ENCODE results near the gene CPNE7. TPM values are rescaled to one million over a fixed set of nuclear protein-coding genes. Genes with fewer than 3 reads are reported as not detected.

CPNE7 gene
- total and polyA plus RNA-seq, 2 of the 13 experiments (the other 11 are each of a cell fraction or from before 2014, with no cell fraction given): 0.59 TPM; not detected in 1

DNA sequence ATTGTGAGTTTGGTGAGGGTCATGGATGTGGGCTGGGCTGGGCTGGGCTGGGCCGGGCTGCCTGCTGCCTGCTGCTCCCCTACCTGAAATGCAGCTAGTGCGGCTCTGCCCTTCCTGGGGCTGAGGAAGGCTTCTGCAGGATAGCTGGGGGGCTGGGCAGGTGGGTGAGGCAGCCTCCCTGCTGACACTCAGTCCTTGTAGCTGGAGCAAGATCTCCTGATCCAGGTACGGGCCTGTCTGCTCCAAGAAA lies 10.4 kb upstream of the CPNE7 start (continued):
- no peak for TF ChIP-seq ZNF749 (CRISPR knock-in tag; IDR thresholded peaks at IDR 0.05; ENCODE audit: borderline replicate concordance)
- TF ChIP-seq, protein P1, sequence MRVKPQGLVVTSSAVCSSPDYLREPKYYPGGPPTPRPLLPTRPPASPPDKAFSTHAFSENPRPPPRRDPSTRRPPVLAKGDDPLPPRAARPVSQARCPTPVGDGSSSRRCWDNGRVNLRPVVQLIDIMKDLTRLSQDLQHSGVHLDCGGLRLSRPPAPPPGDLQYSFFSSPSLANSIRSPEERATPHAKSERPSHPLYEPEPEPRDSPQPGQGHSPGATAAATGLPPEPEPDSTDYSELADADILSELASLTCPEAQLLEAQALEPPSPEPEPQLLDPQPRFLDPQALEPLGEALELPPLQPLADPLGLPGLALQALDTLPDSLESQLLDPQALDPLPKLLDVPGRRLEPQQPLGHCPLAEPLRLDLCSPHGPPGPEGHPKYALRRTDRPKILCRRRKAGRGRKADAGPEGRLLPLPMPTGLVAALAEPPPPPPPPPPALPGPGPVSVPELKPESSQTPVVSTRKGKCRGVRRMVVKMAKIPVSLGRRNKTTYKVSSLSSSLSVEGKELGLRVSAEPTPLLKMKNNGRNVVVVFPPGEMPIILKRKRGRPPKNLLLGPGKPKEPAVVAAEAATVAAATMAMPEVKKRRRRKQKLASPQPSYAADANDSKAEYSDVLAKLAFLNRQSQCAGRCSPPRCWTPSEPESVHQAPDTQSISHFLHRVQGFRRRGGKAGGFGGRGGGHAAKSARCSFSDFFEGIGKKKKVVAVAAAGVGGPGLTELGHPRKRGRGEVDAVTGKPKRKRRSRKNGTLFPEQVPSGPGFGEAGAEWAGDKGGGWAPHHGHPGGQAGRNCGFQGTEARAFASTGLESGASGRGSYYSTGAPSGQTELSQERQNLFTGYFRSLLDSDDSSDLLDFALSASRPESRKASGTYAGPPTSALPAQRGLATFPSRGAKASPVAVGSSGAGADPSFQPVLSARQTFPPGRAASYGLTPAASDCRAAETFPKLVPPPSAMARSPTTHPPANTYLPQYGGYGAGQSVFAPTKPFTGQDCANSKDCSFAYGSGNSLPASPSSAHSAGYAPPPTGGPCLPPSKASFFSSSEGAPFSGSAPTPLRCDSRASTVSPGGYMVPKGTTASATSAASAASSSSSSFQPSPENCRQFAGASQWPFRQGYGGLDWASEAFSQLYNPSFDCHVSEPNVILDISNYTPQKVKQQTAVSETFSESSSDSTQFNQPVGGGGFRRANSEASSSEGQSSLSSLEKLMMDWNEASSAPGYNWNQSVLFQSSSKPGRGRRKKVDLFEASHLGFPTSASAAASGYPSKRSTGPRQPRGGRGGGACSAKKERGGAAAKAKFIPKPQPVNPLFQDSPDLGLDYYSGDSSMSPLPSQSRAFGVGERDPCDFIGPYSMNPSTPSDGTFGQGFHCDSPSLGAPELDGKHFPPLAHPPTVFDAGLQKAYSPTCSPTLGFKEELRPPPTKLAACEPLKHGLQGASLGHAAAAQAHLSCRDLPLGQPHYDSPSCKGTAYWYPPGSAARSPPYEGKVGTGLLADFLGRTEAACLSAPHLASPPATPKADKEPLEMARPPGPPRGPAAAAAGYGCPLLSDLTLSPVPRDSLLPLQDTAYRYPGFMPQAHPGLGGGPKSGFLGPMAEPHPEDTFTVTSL (CRISPR knock-in tag; IDR thresholded peaks at IDR 0.05; ENCODE audit: borderline replicate concordance): no peak
- TF ChIP-seq ESRRA (CRISPR knock-in tag; IDR thresholded peaks at IDR 0.05; ENCODE audit: low read depth): peak; percentile 52; the same call in 1 of the 2 replicates
- 0 out of 2 replicates have a peak, but pooled peaks have one; percentile 12 for TF ChIP-seq ZNF570 (CRISPR knock-in tag; IDR thresholded peaks at IDR 0.05; ENCODE audit: borderline replicate concordance)
- TF ChIP-seq, protein P2, sequence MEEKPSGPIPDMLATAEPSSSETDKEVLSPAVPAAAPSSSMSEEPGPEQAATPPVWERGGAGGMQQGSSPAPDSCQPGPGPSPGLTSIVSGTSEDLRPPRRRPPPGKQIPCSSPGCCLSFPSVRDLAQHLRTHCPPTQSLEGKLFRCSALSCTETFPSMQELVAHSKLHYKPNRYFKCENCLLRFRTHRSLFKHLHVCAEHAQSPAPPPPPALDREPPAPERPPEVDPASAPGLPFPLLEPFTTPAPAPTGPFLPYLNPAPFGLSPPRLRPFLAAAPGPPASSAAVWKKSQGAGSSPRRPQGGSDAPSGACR (CRISPR knock-in tag; IDR thresholded peaks at IDR 0.05): 0 out of 2 replicates have a peak, but pooled peaks have one; percentile 54
- 0 out of 2 replicates have a peak, but pooled peaks have one; percentile 82 for TF ChIP-seq ZNF607 (CRISPR knock-in tag; IDR thresholded peaks at IDR 0.05; ENCODE audit: borderline replicate concordance)
- TF ChIP-seq, protein P3, sequence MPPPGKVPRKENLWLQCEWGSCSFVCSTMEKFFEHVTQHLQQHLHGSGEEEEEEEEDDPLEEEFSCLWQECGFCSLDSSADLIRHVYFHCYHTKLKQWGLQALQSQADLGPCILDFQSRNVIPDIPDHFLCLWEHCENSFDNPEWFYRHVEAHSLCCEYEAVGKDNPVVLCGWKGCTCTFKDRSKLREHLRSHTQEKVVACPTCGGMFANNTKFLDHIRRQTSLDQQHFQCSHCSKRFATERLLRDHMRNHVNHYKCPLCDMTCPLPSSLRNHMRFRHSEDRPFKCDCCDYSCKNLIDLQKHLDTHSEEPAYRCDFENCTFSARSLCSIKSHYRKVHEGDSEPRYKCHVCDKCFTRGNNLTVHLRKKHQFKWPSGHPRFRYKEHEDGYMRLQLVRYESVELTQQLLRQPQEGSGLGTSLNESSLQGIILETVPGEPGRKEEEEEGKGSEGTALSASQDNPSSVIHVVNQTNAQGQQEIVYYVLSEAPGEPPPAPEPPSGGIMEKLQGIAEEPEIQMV (CRISPR knock-in tag; IDR thresholded peaks at IDR 0.05; ENCODE audit: low read depth): no peak; the same call in 1 of the 2 replicates
- TF ChIP-seq MZF1 (CRISPR knock-in tag; IDR thresholded peaks at IDR 0.05; ENCODE audit: borderline replicate concordance): 0 out of 2 replicates have a peak, but pooled peaks have one; percentile 44
- 0 out of 2 replicates have a peak, but pooled peaks have one; percentile 26 for TF ChIP-seq TOE1 (CRISPR knock-in tag; IDR thresholded peaks at IDR 0.05)
- peak; percentile 89; the same call in 1 of the 2 replicates for TF ChIP-seq ZNF672 (CRISPR knock-in tag; IDR thresholded peaks at IDR 0.05)
- peak; percentile 54; the same call in 1 of the 2 replicates for TF ChIP-seq NCOA1 (CRISPR knock-in tag; IDR thresholded peaks at IDR 0.05)
- no peak; the same call in 1 of the 2 replicates for TF ChIP-seq PHF8 (CRISPR knock-in tag; IDR thresholded peaks at IDR 0.05)
- no peak for TF ChIP-seq PAX8 (CRISPR knock-in tag; IDR thresholded peaks at IDR 0.05; ENCODE audit: borderline replicate concordance)
- TF ChIP-seq PCBP2 (optimal IDR thresholded peaks at IDR 0.05; ENCODE audit: low read depth, low read length, poor library complexity, severe bottlenecking): peak; percentile 81
- 0 out of 2 replicates have a peak, but pooled peaks have one; percentile 9 for TF ChIP-seq ZNF234 (CRISPR knock-in tag; conservative IDR thresholded peaks at IDR 0.05)
- TF ChIP-seq NFIC (IDR thresholded peaks at IDR 0.05; ENCODE audit: low read length): 0 out of 2 replicates have a peak, but pooled peaks have one; percentile 13
- TF ChIP-seq SNRNP70 (IDR thresholded peaks at IDR 0.05; ENCODE audit: low read depth, low read length): no peak
- TF ChIP-seq CBFB (CRISPR knock-in tag; IDR thresholded peaks at IDR 0.05): no peak
- peak; percentile 13; the same call in 1 of the 2 replicates for TF ChIP-seq SPEN (CRISPR knock-in tag; IDR thresholded peaks at IDR 0.05; ENCODE audit: low read depth)
- no peak for TF ChIP-seq ZNF337 (CRISPR knock-in tag; IDR thresholded peaks at IDR 0.05; ENCODE audit: borderline replicate concordance, low read depth)
- TF ChIP-seq JUN (CRISPR knock-in tag; IDR thresholded peaks at IDR 0.05): 0 out of 2 replicates have a peak, but pooled peaks have one; percentile 50
- no peak for TF ChIP-seq LCORL (IDR thresholded peaks at IDR 0.05)
- TF ChIP-seq LCORL (CRISPR knock-in tag; IDR thresholded peaks at IDR 0.05): peak; percentile 82
- no peak for TF ChIP-seq ZNF101 (CRISPR knock-in tag; IDR thresholded peaks at IDR 0.05; ENCODE audit: borderline replicate concordance, low read depth)

All from HepG2 (cell line).